CD14-positive monocyte (primary cell): Measurements from ENCODE around the gene FABP1. TPM values are rescaled to one million over a fixed set of nuclear protein-coding genes. Genes with fewer than 3 reads are reported as not detected.

Experiments used
- DNase-seq, 3 donors: peaks; one replicate each; pipeline ENCODE4 v3.0.0-alpha.2; 2011 to 2022
- H2AFZ ChIP-seq: 2 replicates; pipeline ENCODE4 v1.6.0; 2012; ENCODE audit warnings: mild to moderate bottlenecking, low read depth, low read length, inconsistent platforms; ENCODE audit not compliant: insufficient read depth, poor library complexity, severe bottlenecking
- H3K27ac ChIP-seq, 2 donors: 1 replicate in 1 of 2; 2 replicates in 1 of 2; pipeline ENCODE4 v1.5.1; 2012 to 2013; ENCODE audit warnings: low read length in 2 of 2, control low read depth in 1 of 2, inconsistent platforms in 1 of 2, low read depth in 1 of 2, mild to moderate bottlenecking in 1 of 2
- H3K27me3 ChIP-seq, 2 donors: one replicate each; pipeline versions ENCODE4 v1.6.0 to v1.6.1; 2011 to 2013; ENCODE audit warnings: low read length in 2 of 2; ENCODE audit not compliant: control insufficient read depth in 2 of 2, insufficient read depth in 2 of 2
- H3K36me3 ChIP-seq, 2 donors: replicated peaks in 1 of 2; 1 replicate in 1 of 2; 2 replicates in 1 of 2; pipeline versions ENCODE4 v1.5.1 to v1.6.1; 2012 to 2013; ENCODE audit warnings: low read length in 2 of 2, control low read depth in 1 of 2, inconsistent platforms in 1 of 2, mild to moderate bottlenecking in 1 of 2; ENCODE audit not compliant: insufficient read depth in 2 of 2, control insufficient read depth in 1 of 2
- H3K4me1 ChIP-seq, 2 donors: 1 replicate in 1 of 2; 2 replicates in 1 of 2; pipeline versions ENCODE4 v1.5.1 to v1.6.1; 2012 to 2013; ENCODE audit warnings: low read length in 2 of 2, control low read depth in 1 of 2, inconsistent platforms in 1 of 2, mild to moderate bottlenecking in 1 of 2, moderate library complexity in 1 of 2; ENCODE audit not compliant: insufficient read depth in 2 of 2, control insufficient read depth in 1 of 2
- H3K4me2 ChIP-seq: replicated peaks from 2 replicates; pipeline ENCODE3; 2012; ENCODE audit warnings: low read length, moderate library complexity, mild to moderate bottlenecking; ENCODE audit not compliant: poor library complexity, severe bottlenecking; ENCODE audit errors: extremely low read depth
- H3K4me3 ChIP-seq, 3 experiments: fragments of 200-600 bp in 1 of 3; sonication (generic) in 1 of 3; replicated peaks in 1 of 3; 1 replicate in 2 of 3; 2 replicates in 1 of 3; pipeline ENCODE4 v1.5.1; 2011 to 2013; ENCODE audit warnings: low read length in 3 of 3, mild to moderate bottlenecking in 3 of 3, control low read depth in 2 of 3, low read depth in 2 of 3, inconsistent platforms in 1 of 3, moderate library complexity in 1 of 3
- H3K79me2 ChIP-seq: 2 replicates; pipeline ENCODE4 v1.6.0; 2012; ENCODE audit warnings: mild to moderate bottlenecking, control low read depth, inconsistent platforms, low read length, moderate library complexity; ENCODE audit not compliant: insufficient read depth
- H3K9ac ChIP-seq: 2 replicates; pipeline ENCODE4 v1.6.0; 2017; ENCODE audit warnings: low read length, mild to moderate bottlenecking; ENCODE audit not compliant: insufficient read depth, poor library complexity, severe bottlenecking
- H3K9me3 ChIP-seq, 2 donors: replicated peaks in 1 of 2; 1 replicate in 1 of 2; 2 replicates in 1 of 2; pipeline versions ENCODE4 v1.5.1 to v1.6.1; 2012 to 2013; ENCODE audit warnings: low read length in 2 of 2, control low read depth in 1 of 2; ENCODE audit not compliant: control insufficient read depth in 1 of 2, insufficient read depth in 1 of 2
- H4K20me1 ChIP-seq: 2 replicates; pipeline ENCODE4 v1.6.0; 2012; ENCODE audit warnings: mild to moderate bottlenecking, low read length, control low read depth, moderate library complexity; ENCODE audit not compliant: insufficient read depth
- H3K27ac Mint-ChIP-seq, 7 donors: one replicate each; pipeline ENCODE4 v1.8.0; 2020; ENCODE audit warnings: mild to moderate bottlenecking in 7 of 7, mixed read lengths in 7 of 7, moderate library complexity in 6 of 7, inconsistent platforms in 2 of 7
- H3K27me3 Mint-ChIP-seq, 3 donors: one replicate each; pipeline ENCODE4 v1.8.0; 2021 to 2022; ENCODE audit warnings: low read depth in 3 of 3, mild to moderate bottlenecking in 3 of 3, mixed read lengths in 3 of 3, moderate library complexity in 3 of 3, inconsistent platforms in 1 of 3
- H3K36me3 Mint-ChIP-seq, 2 donors: one replicate each; pipeline ENCODE4 v1.8.0; 2020; ENCODE audit warnings: mixed read lengths in 2 of 2, inconsistent platforms in 1 of 2, mild to moderate bottlenecking in 1 of 2
- H3K4me1 Mint-ChIP-seq: one replicate; pipeline ENCODE4 v1.8.0; 2020; ENCODE audit warnings: mild to moderate bottlenecking, mixed read lengths
- H3K4me3 Mint-ChIP-seq, 2 donors: one replicate each; pipeline ENCODE4 v1.8.0; 2020; ENCODE audit warnings: mild to moderate bottlenecking in 2 of 2, mixed read lengths in 2 of 2, moderate library complexity in 1 of 2
- H3K9me3 Mint-ChIP-seq, 7 donors: one replicate each; pipeline ENCODE4 v1.8.0; 2020 to 2022; ENCODE audit warnings: mixed read lengths in 7 of 7, mild to moderate bottlenecking in 6 of 7, moderate library complexity in 6 of 7, inconsistent platforms in 2 of 7
- WGBS: methylation state at CpG from one replicate; pipeline ENCODE4 v1.1.5; 2013; ENCODE audit warnings: missing lambda C conversion rate; ENCODE audit not compliant: insufficient coverage; 5-methylcytosine and 5-hydroxymethylcytosine counted together
- intact Hi-C, 2 donors: fragments of 100-400 bp; cut with micrococcal nuclease; formaldehyde crosslinking; loops; one replicate each; pipeline versions ENCODE4 v1.15.0 to v1.15.1; 2023
- polyA plus RNA-seq, 3 donors: library from polyadenylated mRNA; depleted of rRNA in 1 of 3; unstranded in 2 of 3; stranded (reverse) in 1 of 3; fragments of 300-500 nt in 2 of 3; fragments of >200 nt in 1 of 3; fragmentation: Illumina TruSeq in 2 of 3; gene quantifications; 1 replicate in 2 of 3; 2 replicates in 1 of 3; pipeline ENCODE4 v1.2.3, GENCODE V29; 2012 to 2021
- TF ChIP-seq, protein P1 (sequence below): fragments of 200-600 bp; IDR thresholded peaks from one replicate; pipeline ENCODE4 v1.8.0; 2022; ENCODE audit warnings: antibody characterized with exemption, mild to moderate bottlenecking

FABP1 gene
- polyA plus RNA-seq, 3 donors = not detected

DNA sequence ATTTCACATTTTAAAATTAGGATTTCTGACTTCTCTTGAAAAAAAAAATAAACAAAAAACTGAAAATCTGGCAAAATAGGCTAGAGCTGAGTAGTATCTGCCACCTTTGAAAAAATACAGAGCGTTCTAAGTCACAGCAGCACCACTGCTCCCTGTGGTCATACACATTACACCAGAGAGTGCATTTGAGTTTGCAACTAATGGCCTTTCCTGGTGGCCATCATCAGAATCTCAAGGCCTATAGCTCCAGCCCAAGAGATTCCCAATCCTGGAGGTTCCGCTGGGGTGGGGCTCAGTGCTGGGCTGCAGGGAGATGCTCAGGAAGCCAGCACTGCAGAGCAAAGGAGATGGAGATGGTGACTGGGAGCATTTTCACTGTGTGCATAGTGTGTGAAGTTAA lies 42.8 kb downstream of the FABP1 start:
- WGBS = 86% methylated on average over 1 of the region's 2 CpGs
- H3K4me1 Mint-ChIP-seq = no peaks in the 10 kb centered on the region
- no peaks in the 10 kb centered on the region for H4K20me1 ChIP-seq
- no peaks in the 10 kb centered on the region for H3K9me3 ChIP-seq
- H3K4me2 ChIP-seq = no peak overlapping the region
- peaks cover 1 to 3% (median 2%) of the 10 kb centered on the region in 3 donors for H3K27me3 Mint-ChIP-seq
- no peaks in the 10 kb centered on the region for H3K27me3 ChIP-seq
- no peak overlapping the region for H3K27ac ChIP-seq
- H3K9me3 Mint-ChIP-seq = no peaks in the 10 kb centered on the region
- no peak overlapping the region for H3K27ac Mint-ChIP-seq
- no peaks in the 10 kb centered on the region for H3K4me1 ChIP-seq
- intact Hi-C loops = no loop called here
- DNase-seq = no peak
- H3K4me3 ChIP-seq = no peak overlapping the region
- no peaks in the 10 kb centered on the region for H3K79me2 ChIP-seq
- H3K9ac ChIP-seq = no peak overlapping the region
- TF ChIP-seq, protein P1, sequence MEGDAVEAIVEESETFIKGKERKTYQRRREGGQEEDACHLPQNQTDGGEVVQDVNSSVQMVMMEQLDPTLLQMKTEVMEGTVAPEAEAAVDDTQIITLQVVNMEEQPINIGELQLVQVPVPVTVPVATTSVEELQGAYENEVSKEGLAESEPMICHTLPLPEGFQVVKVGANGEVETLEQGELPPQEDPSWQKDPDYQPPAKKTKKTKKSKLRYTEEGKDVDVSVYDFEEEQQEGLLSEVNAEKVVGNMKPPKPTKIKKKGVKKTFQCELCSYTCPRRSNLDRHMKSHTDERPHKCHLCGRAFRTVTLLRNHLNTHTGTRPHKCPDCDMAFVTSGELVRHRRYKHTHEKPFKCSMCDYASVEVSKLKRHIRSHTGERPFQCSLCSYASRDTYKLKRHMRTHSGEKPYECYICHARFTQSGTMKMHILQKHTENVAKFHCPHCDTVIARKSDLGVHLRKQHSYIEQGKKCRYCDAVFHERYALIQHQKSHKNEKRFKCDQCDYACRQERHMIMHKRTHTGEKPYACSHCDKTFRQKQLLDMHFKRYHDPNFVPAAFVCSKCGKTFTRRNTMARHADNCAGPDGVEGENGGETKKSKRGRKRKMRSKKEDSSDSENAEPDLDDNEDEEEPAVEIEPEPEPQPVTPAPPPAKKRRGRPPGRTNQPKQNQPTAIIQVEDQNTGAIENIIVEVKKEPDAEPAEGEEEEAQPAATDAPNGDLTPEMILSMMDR = no peak
- H2AFZ ChIP-seq = no peak overlapping the region
- no peaks in the 10 kb centered on the region for H3K36me3 ChIP-seq
- no peaks in the 10 kb centered on the region for H3K36me3 Mint-ChIP-seq
- no peak overlapping the region for H3K4me3 Mint-ChIP-seq

DNA sequence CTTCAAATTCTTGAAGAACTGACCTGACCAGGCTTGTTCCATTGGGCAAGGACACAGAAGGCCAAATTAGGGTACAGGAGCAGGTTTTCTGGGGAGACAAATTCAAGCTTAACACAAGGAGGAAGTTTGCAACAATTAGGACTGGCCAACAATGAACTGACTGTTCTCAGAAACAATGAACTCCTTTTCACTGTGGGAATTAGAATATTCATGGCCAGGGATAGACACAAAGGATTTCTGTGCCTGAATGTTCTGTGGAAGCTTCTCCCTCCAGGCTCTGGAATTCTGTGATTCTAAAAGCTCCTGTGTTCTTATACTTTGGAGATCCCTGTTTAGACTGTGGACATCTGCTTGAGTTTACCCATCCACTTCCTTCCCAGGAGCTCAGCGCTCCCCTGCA lies 45.1 kb downstream of the FABP1 start:
- H3K36me3 Mint-ChIP-seq = no peaks in the 10 kb centered on the region
- no CpG with 5 or more reads among the region's 1 CpG for WGBS
- Histone ChIP-seq H3K27ac (no peak overlapping the region), H4K20me1 (no peaks in the 10 kb centered on the region), H2AFZ (no peak overlapping the region), H3K36me3 (no peaks in the 10 kb centered on the region), H3K4me2 (no peak overlapping the region), H3K4me1 (no peaks in the 10 kb centered on the region), H3K4me3 (no peak overlapping the region), H3K79me2 (no peaks in the 10 kb centered on the region), H3K27me3 (no peaks in the 10 kb centered on the region), H3K9ac (no peak overlapping the region), H3K9me3 (no peaks in the 10 kb centered on the region)
- TF ChIP-seq, protein P1 = no peak
- intact Hi-C loops = no loop called here
- peaks cover 1 to 2% (median 1%) of the 10 kb centered on the region in 3 donors for H3K27me3 Mint-ChIP-seq
- DNase-seq = no peak
- H3K4me1 Mint-ChIP-seq = no peaks in the 10 kb centered on the region
- H3K27ac Mint-ChIP-seq = no peak overlapping the region
- no peaks in the 10 kb centered on the region for H3K9me3 Mint-ChIP-seq
- no peak overlapping the region for H3K4me3 Mint-ChIP-seq
